CD4-positive, alpha-beta T cell treated with Interleukin-1 beta for 1 hour (primary cell): Measurements from ENCODE around the gene SAT1.

Experiments
- DNase-seq, 2 donors: peaks; one replicate each; pipeline ENCODE4 v3.0.0-alpha.2; 2020 to 2022

SAT1 gene

GRCh38 chrX:23811656-23812055 is 28.7 kb downstream of the SAT1 start:
- DNase-seq = no peak

GRCh38 chrX:23813808-23814207 is 30.8 kb downstream of the SAT1 start:
- no peak for DNase-seq

- no peak for DNase-seq
Measured at GRCh38 chrX:23815376-23815775, 32.4 kb downstream of the SAT1 start.

- DNase-seq = no peak
Measured at GRCh38 chrX:23816179-23816578, 33.2 kb downstream of the SAT1 start.

- no peak for DNase-seq
Measured at GRCh38 chrX:23817979-23818336, 35.0 kb downstream of the SAT1 start.

- no peak for DNase-seq
Measured at GRCh38 chrX:23819385-23820234, 36.6 kb downstream of the SAT1 start.

GRCh38 chrX:23820235-23820782 is 37.3 kb downstream of the SAT1 start:
- DNase-seq = no peak

GRCh38 chrX:23821847-23822246 is 38.9 kb downstream of the SAT1 start:
- DNase-seq = no peak

- DNase-seq = no peak
Measured at GRCh38 chrX:23822397-23822796, 39.4 kb downstream of the SAT1 start.

GRCh38 chrX:23822841-23823240 is 39.9 kb downstream of the SAT1 start:
- no peak for DNase-seq

- no peak for DNase-seq
Measured at GRCh38 chrX:23825675-23826074, 42.7 kb downstream of the SAT1 start.

- DNase-seq = no peak
Measured at GRCh38 chrX:23826216-23826615, 43.2 kb downstream of the SAT1 start.

GRCh38 chrX:23826653-23827052 is 43.7 kb downstream of the SAT1 start:
- peak in 1 of 2 donors; percentile 4 for DNase-seq

GRCh38 chrX:23828881-23829280 is 45.9 kb downstream of the SAT1 start:
- DNase-seq = no peak

GRCh38 chrX:23832721-23833120 is 49.7 kb downstream of the SAT1 start:
- no peak for DNase-seq
